HG03135 (cell line): ENCODE data around the gene FOSL2.

Source experiments
- ATAC-seq: cut with Tn5 transposase; IDR thresholded peaks from one replicate; pipeline ENCODE4 v1.9.1; 2021; ENCODE audit warnings: mild to moderate bottlenecking, moderate library complexity; ENCODE audit not compliant: unreplicated experiment

FOSL2 gene

DNA sequence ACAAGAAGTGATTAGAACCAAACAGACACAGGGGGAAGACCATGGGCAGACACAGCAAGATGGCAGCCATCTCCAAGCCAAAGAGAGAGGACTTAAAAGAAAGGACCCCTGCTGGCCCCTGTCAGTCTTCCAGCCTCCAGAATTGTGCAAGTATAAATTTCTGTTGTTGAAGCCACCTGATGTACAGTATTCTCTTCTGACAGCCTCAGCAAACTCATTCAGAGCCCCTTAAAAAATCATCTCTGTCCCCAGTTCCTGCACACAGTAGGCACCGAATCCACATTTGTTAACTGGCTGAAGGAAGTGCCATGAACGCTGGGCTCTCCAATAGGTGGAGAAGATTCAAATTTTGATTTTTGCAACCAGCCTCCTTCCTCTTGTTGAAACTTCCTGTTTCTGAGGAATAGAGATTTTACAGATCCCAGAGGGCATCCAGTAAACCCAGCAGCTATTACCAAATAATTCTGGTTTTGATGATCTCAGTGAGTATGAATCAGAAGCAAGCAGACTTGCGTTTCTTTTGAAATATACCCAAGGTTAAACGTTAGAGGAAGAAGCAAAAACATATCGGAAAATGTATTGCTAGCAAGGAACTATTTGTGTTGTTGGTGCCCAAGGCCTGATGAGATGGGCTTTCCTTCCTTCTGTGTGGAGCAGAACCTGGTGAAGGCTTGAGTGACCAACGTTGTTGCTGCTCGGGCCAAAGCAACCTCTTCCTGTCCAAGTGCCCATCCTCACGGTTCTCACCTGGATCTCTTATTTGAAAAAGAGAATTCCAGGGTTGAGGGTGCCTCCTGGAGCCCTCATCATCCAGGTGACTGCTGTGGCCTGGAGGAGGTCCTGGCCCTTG, 55.5 kb downstream of the FOSL2 start:
- no peak for ATAC-seq

DNA sequence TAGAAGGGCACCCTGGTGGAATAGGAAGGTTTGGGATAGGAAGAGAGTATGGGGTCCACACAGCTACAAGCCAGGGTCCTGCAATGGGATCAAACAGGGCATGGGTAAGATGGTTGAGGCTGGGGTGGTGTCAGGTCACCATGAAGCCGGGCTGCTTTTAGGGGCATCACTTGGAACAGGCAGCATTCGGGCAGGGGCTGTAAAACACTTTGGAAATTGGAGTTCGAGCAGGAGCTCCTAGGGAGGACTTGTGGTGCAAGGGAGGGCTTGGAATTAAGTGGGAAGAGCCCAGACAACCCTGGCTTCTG, 56.1 kb downstream of the FOSL2 start:
- ATAC-seq, result no peak

DNA sequence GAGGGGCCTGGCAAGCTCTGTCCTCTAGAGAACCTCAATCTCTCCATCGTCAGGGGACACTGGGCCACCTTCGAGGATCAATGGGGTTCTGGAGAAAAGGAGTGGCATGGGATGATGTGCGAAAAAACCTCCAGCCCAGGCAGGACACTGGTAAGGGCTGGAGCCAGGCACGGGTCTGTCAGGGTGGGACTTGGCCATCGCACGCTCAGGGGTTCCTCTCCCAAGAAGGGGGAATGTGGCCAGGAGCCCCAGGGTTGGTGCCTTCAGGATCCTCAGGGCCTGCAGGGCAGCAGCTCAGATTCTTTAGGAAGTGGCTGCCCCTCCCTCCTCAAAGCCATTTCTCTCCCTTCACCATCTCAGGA, 56.4 kb downstream of the FOSL2 start:
- ATAC-seq, result no peak

DNA sequence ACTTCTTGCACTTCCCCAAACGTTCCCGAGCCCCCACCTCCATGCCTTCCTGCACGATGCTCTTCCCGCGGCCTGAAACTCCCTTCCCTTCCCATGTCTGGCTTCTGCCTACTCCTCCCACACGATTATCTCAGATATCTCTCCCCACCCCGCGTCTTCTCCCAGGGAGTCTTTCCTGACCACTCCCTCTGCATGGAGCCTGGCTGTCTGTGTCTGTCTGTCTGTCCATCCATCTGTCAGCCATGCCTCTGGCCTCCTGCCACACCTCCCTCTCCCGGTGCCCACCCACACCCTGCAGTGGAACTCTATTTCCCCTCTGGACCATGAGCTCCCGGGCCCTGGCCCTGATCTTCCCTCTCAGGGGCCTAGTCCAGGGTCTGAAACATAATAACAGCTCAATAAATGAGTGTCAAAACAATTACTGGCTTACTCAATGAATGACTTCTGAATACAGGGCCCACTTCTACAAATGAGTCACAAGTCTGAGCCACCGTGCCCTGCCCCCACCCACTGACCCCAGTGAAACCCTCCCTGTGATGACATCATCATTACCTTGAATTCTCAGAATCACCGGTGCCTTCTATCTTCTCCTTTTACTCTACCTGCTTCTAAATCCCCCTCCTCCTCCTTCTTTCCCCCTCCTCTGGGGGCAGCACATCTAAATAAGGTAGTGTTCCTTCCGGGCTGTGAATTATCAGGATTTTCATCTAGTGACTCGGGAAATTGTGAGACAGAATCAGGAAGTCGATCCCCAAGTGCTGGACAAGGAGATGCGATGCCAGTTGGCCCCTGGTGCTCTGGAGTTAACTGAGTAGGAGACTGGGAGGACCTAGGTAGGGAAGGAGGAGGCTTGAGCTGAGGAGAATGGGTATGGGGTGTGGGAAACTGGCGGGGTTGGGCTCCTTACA, 57.1 kb downstream of the FOSL2 start:
- ATAC-seq, result no peak

DNA sequence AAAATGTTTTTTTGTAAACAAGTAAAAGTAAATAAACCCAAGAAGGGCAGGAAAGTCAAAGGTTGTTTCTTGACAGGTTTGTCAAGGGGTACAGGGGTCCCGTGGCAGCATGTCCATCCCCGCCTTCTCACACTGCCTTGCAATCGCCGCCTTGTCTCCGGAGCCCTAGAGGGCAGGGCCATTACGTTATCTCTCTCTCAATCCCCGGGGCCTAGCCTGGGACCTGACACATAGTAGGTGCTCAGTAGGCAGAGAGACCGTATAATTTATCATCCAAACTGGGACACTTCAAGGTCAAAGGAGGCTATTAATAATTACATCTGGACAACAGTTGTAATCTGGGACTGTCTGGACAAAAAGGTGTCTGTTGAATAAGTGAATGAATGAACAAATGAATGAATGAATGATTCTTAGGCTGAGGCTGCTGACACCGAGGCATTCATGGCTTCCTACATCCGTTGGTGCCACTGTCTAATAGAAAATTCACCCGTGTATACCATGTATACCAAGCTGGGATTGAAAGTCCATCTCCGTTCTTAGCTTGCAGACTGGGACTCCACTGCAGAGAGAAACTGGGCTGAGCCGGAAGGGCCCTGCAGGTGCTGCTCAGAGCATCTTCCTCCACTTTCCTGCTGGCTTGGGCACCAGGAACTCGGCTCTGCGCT, 58.4 kb downstream of the FOSL2 start:
- ATAC-seq, result no peak

DNA sequence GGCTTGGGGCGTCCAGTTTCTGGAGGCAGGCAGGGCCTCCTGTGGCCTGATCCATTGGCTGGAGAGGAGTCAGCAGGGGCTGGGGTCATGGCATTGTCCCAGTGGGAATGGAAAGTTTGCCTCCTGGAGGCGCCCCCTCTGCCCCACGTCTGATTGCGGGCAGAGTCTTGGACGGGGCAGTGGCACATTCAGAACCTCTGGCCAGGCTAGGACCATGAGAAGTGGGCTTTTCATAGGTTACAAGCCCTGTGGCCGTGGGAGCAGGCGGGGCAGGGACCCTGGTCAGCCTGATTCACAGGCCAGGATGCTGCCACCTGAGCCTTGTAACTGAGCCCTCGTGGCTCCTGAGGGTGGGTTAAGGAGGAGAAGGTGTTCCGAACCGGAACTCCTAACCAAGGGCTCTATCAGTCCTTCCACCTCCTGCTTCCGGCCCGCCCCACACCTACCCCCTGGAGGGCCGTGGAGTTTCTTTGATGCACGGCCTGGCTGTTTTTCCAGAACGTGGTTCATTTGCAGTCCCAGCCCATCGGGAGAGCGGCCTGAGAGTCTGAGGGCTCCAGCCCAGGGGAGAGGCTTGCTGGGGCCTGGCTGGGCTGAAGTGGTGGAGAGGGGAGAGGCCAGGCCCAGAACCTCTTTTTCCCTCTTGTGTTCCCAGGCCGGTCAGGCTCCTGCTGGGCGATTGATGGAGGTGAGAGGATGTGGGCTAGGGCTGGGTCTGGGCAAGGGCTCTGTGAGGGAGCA, 59.3 kb downstream of the FOSL2 start:
- ATAC-seq, result no peak

DNA sequence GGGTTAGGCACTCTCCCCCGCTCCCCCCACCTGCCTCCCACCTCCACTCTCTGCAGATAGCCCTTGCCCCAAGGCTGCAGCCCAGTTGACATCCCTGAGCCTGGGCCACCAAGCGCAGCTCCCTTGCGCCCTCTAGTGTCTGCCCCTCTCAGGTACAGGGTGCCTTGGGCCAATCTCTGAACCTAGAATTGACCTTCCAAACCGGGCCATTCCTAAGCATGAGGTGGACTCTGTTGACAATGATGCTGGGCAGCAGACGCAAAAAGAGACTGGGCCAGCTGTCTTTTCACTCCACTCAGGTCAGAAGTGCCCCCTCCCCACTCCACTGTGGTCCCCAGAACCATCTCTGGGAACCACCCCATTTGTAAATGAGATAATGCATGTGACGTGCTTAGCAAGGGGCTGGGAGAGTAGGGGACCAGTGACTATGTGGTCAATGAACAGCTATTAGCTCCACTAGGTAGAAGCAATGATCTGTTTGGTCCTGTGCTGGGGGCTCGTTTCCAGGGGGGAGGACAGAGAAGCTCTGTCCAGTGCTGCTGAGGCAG, 60.0 kb downstream of the FOSL2 start:
- no peak for ATAC-seq

DNA sequence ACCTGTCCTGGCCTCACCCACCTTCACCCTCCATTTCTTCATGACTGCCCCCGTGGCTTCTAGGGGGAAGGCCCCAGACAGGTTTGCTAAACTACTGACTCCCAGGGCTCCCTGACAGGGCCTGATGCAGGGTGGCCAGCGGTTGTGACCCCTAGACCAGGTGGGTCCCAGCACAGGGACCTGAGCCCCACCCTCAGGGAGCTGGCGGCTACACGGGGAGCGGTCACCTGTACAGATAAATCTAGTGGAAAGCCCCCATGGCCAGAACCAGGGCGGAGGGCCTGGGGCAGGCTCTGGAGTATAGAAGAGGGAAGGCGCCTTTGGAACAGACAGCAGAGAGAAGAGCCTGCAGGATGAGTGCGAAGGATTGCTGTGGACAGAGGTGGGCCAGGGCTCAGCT, 60.7 kb downstream of the FOSL2 start:
- ATAC-seq, result no peak

DNA sequence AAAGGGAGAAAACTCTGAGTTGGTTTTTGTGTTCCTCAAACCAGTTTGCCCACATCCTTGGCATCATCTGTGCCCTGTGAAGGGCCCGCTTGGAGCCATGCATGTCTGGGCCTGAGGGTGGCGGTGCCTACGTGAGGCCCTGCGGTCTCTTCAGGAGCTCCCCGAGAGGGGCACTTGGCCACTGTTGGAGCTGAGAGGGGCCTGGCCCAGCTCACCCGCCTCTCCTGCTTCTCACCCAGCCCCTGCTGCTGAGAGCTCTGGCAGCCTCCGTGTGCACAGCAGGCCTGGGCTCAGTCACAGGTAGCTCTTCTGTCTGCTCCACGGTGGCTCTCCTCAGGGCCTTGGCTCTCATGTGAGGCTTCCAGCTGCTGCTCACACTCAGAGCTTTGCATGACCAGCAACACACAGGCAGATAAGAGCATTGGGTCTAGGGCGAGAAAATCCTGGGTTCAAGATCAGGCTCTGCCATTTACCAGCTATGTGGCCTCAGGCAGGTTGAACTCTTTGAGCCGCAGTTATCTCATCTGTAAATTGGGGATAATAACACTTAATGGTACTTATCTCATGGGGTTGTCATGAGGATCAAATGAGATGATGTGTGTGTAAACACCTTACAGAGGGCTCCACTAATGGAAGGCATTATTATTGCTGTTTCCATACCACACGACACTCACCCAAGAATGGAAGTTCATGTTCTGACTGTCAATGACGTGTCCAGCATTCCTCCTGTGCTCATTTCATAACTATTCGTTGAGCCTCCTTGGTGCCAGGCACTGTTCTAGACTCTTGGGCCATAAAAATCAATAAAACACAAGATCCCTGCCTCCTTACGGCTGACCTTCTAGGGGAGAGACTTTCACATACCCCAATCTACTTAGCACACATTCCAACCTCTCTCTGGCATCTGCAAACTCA, 61.6 kb downstream of the FOSL2 start:
- ATAC-seq, result no peak

DNA sequence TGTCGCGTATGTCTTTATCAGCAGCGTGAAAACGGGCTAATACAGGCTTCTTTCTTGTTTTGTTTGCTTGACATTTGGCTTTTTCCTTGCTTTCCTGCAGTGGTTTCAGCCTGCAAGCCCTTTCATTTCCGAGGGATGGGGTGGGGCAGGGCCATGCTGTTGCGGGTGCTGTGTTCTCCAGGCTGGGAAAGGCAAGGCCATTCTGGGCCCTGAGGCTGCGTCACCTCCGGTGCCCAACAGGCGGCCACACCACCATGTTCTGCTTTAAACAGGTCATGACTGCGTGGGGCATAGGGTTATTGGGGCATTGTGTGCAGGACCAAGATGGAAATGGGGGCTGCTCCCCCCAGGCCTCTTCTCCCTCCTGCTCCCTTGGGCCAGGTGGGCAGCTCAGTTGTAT, 64.6 kb downstream of the FOSL2 start:
- ATAC-seq, result no peak

DNA sequence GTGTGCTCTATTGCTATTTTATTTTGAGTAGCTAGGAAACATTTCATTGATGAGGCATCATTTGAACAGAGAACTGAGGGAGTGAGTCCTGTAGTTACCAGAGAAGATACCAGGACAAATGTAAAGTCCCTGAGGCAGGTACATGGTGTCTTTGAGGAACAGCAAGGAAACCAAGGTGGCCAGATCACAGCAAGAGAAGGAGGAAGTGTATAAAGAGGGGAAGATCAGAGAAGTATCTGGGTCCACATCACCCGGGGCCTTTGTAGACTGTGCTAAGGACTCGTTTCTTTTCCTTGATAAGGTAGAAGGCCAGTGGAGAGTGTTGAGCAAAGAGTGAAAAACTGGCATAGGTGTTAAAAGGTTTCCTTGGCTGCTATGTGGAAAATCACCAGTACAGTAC, 68.4 kb downstream of the FOSL2 start:
- no peak for ATAC-seq

DNA sequence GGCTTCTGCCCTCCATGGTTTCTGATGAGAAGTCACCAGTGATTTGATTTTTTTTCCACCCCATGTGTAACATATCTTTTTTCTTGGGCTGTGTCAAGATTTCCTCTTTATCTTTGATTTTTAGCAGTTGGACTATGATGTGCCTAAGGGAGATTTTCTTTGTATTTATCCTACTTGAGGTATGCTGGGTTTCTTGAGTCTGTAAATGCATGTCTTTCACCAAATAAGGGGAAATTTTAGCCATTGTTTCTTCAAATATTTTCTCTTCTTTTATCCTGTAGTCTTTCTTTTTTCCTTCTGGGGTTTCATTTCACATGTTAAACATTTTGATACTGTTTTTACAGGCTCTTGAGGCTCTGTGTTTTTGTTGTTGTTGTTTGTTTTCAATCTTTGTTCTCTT, 69.5 kb downstream of the FOSL2 start:
- ATAC-seq, result no peak

DNA sequence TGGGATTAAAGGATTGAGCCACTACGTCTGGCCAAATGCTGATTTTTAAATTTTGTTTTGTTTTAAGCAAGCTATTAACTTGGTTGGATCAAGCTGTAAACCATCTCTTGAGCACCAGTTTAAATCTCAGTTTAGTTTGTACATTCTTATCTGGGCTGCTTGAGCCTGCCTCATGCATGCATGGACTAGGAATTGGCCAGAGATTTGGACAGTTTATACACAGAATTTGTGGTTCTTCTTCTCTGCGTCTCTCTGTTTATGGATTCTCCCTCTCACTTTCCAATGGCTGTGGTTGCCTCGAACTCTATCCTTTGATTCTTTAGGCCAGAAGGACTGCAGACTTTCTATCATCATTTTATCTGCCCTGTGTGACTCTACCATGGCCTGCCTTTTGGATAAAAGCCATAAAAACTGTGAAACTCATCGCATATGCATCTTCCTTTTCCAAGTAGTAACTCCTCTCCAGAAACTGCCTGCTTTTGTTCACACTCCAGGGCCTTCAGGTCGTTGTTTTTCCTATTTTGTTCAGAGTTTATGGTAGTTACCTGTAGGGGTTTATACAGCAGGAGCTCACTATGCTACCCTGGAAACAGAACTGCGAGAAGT, 70.7 kb downstream of the FOSL2 start:
- ATAC-seq, result no peak

DNA sequence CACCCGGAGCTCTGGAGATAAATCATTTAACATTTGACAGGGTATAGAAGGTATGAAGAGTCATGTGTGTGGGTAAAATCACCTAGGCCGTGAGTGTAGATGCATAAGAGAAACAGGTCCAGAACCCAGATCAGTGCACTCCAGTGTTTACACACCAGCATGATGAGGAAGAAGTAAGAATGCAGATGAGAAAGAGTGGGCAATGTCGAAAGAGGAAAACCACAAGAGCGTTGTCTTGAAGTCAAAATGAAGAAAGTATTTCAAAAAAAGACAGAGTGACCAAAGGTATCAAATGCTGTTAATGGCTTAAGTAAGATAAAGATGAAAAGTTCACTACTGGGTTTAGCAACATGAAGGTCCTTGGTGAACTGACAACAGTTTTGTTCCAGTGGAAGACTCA, 71.2 kb downstream of the FOSL2 start:
- ATAC-seq, result no peak

DNA sequence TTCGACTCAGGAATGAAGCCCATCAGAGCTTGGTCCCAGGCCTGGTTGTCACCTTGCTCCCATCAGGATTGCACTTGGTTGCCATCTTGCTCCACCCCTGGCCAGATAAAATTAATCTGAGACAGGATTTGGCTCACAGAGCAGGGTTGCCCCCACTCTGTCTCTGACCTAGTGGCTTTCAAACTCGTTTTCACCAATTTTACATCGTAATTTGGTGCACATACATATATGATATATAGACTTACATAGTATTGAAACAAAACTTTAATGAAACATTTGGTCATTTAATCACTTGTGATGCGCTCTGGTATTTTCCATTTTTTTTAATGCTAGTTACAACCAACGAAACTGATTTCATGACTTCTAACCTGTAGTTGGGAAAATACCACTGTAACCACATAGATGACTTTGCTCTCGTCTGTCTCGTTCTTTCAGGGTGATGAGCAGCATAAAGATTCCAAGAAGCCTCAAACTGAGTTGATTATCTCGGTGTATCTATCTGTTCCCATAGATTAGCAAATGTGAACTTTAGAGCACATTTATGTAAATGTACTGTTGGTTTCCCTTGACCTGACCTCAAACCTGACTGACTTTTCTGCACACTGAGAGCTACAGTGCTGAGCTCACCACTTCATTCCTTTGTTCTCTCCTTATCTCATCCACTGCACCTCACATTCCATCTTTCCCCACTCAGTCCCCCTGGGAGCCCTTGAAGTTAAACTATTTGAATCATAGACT, 72.7 kb downstream of the FOSL2 start:
- ATAC-seq, result no peak
